KOPT-K1 (cell line): ENCODE data around the gene FLCN.
"Not testable (repeated sequence)": the region's sequence is repeated elsewhere in the genome, so short reads cannot be mapped to it uniquely, and the experiment has no call there.

ENCODE experiments used
- H3K27ac ChIP-seq: fragments of 200-600 bp; sonication (generic); 2 replicates; pipeline ENCODE4 v1.5.1; 2016; ENCODE audit warnings: antibody characterized with exemption, mild to moderate bottlenecking, low read depth, low read length; ENCODE audit not compliant: poor library complexity, severe bottlenecking
- H3K36me3 ChIP-seq: fragments of 200-600 bp; sonication (generic); 2 replicates; pipeline ENCODE4 v1.5.1; 2017; ENCODE audit warnings: antibody characterized with exemption, mild to moderate bottlenecking, low read length, moderate library complexity; ENCODE audit not compliant: insufficient read depth
- H3K9me3 ChIP-seq: fragments of 200-600 bp; sonication (generic); 2 replicates; pipeline ENCODE4 v1.5.1; 2017; ENCODE audit warnings: antibody characterized with exemption, low read length, mild to moderate bottlenecking; ENCODE audit not compliant: insufficient read depth, poor library complexity, severe bottlenecking

Gene FLCN

GRCh38 chr17:17205368-17206123 lies 31.4 kb downstream of the FLCN start:
- Histone ChIP-seq H3K36me3 (no peaks in the 10 kb centered on the region), H3K9me3 (no peaks in the 10 kb centered on the region), H3K27ac (no peak overlapping the region)

- no peaks in the 10 kb centered on the region for H3K36me3 ChIP-seq
- H3K27ac ChIP-seq, result no peak overlapping the region
- H3K9me3 ChIP-seq, result no peaks in the 10 kb centered on the region
These were observed 32.2 kb downstream of the FLCN start for GRCh38 chr17:17204635-17205231.

- no peaks in the 10 kb centered on the region for H3K36me3 ChIP-seq
- H3K27ac ChIP-seq, result no peak overlapping the region
- no peaks in the 10 kb centered on the region for H3K9me3 ChIP-seq
These were observed 32.9 kb downstream of the FLCN start for GRCh38 chr17:17204041-17204591.

GRCh38 chr17:17203173-17203730 lies 33.7 kb downstream of the FLCN start:
- H3K9me3 ChIP-seq, result no peaks in the 10 kb centered on the region
- H3K36me3 ChIP-seq, result no peaks in the 10 kb centered on the region
- H3K27ac ChIP-seq, result no peak overlapping the region

- no peaks in the 10 kb centered on the region for H3K9me3 ChIP-seq
- no peak overlapping the region for H3K27ac ChIP-seq
- H3K36me3 ChIP-seq, result no peaks in the 10 kb centered on the region
These were observed 35.1 kb downstream of the FLCN start for GRCh38 chr17:17201907-17202306.

GRCh38 chr17:17201271-17201670 lies 35.7 kb downstream of the FLCN start:
- H3K27ac ChIP-seq, result no peak overlapping the region
- H3K36me3 ChIP-seq, result no peaks in the 10 kb centered on the region
- H3K9me3 ChIP-seq, result no peaks in the 10 kb centered on the region

- Histone ChIP-seq H3K27ac (no peak overlapping the region), H3K36me3 (no peaks in the 10 kb centered on the region), H3K9me3 (no peaks in the 10 kb centered on the region)
These were observed 36.1 kb downstream of the FLCN start for GRCh38 chr17:17200831-17201230.

GRCh38 chr17:17200311-17200710 lies 36.7 kb downstream of the FLCN start:
- no peaks in the 10 kb centered on the region for H3K9me3 ChIP-seq
- no peak overlapping the region for H3K27ac ChIP-seq
- H3K36me3 ChIP-seq, result no peaks in the 10 kb centered on the region

GRCh38 chr17:17198281-17198680 lies 38.7 kb downstream of the FLCN start:
- H3K9me3 ChIP-seq, result no peaks in the 10 kb centered on the region
- H3K36me3 ChIP-seq, result no peaks in the 10 kb centered on the region
- no peak overlapping the region for H3K27ac ChIP-seq

- Histone ChIP-seq H3K9me3 (no peaks in the 10 kb centered on the region), H3K27ac (no peak overlapping the region), H3K36me3 (no peaks in the 10 kb centered on the region)
These were observed 40.2 kb downstream of the FLCN start for GRCh38 chr17:17196776-17197175.

GRCh38 chr17:17195466-17195865 lies 41.5 kb downstream of the FLCN start:
- not testable (repeated sequence) for H3K9me3 ChIP-seq, H3K36me3 ChIP-seq, H3K27ac ChIP-seq

GRCh38 chr17:17191961-17192381 lies 45.0 kb downstream of the FLCN start:
- H3K27ac ChIP-seq, result no peak overlapping the region
- peaks cover 18% of the 10 kb centered on the region for H3K36me3 ChIP-seq
- no peaks in the 10 kb centered on the region for H3K9me3 ChIP-seq

GRCh38 chr17:17191346-17191792 lies 45.6 kb downstream of the FLCN start:
- Histone ChIP-seq H3K36me3 (peaks cover 24% of the 10 kb centered on the region), H3K9me3 (no peaks in the 10 kb centered on the region), H3K27ac (no peak overlapping the region)

GRCh38 chr17:17190188-17190587 lies 46.8 kb downstream of the FLCN start:
- H3K36me3 ChIP-seq, result peaks cover 33% of the 10 kb centered on the region
- H3K9me3 ChIP-seq, result no peaks in the 10 kb centered on the region
- H3K27ac ChIP-seq, result no peak overlapping the region

- Histone ChIP-seq H3K36me3 (peaks cover 35% of the 10 kb centered on the region), H3K9me3 (no peaks in the 10 kb centered on the region), H3K27ac (no peak overlapping the region)
These were observed 47.4 kb downstream of the FLCN start for GRCh38 chr17:17189559-17189958.
